HEK293T (cell line): ENCODE data around the gene RNF144A.
"Not testable (repeated sequence)": the region's sequence is repeated elsewhere in the genome, so short reads cannot be mapped to it uniquely, and the experiment has no call there.

Experiments used
- CTCF ChIA-PET: fragments of 350-600 bp; formaldehyde crosslinking; extraction: SDS; loops from one replicate; lab custom pipeline; 2021; ENCODE audit warnings: antibody characterized with exemption, inconsistent platforms; lab: Yijun Ruan, JAX
- POLR2A ChIA-PET: fragments of 350-600 bp; formaldehyde crosslinking; extraction: SDS; loops from one replicate; lab custom pipeline; 2020; ENCODE audit warnings: antibody characterized with exemption, inconsistent platforms; lab: Yijun Ruan, JAX
- DNase-seq: peaks from one replicate; pipeline ENCODE4 v3.0.0; 2012; ENCODE audit warnings: mixed read lengths; ENCODE audit errors: extremely low spot score
- ARNT ChIP-seq: fragments of 450-650 bp; IDR thresholded peaks from 2 replicates; pipeline ENCODE4 v1.6.1; 2017; ENCODE audit warnings: mild to moderate bottlenecking
- BHLHE40 ChIP-seq: fragments of 450-650 bp; IDR thresholded peaks from 2 replicates; pipeline ENCODE4 v1.6.1; 2016; ENCODE audit warnings: mild to moderate bottlenecking, moderate library complexity, borderline replicate concordance
- CTBP1 ChIP-seq: fragments of 450-650 bp; IDR thresholded peaks from 2 replicates; pipeline ENCODE4 v1.6.1; 2016; ENCODE audit warnings: borderline replicate concordance
- ELF4 ChIP-seq: fragments of 450-650 bp; IDR thresholded peaks from 2 replicates; pipeline ENCODE4 v1.6.1; 2017; ENCODE audit warnings: antibody characterized with exemption
- FOXA1 ChIP-seq: fragments of 450-650 bp; IDR thresholded peaks from 2 replicates; pipeline ENCODE4 v1.6.1; 2016; ENCODE audit warnings: mild to moderate bottlenecking
- FOXK2 ChIP-seq: fragments of 450-650 bp; IDR thresholded peaks from 2 replicates; pipeline ENCODE4 v1.6.1; 2016; ENCODE audit warnings: mild to moderate bottlenecking
- FOXM1 ChIP-seq: fragments of 450-650 bp; IDR thresholded peaks from 2 replicates; pipeline ENCODE4 v1.6.1; 2017; ENCODE audit warnings: mild to moderate bottlenecking, borderline replicate concordance
- HDGF ChIP-seq: fragments of 450-650 bp; IDR thresholded peaks from 2 replicates; pipeline ENCODE4 v1.6.1; 2017; ENCODE audit warnings: antibody characterized with exemption, borderline replicate concordance
- L3MBTL2 ChIP-seq: fragments of 450-650 bp; conservative IDR thresholded peaks from 2 replicates; pipeline ENCODE4 v1.6.1; 2016; ENCODE audit warnings: mild to moderate bottlenecking
- LEF1 ChIP-seq: fragments of 450-650 bp; IDR thresholded peaks from 2 replicates; pipeline ENCODE4 v1.6.1; 2017; ENCODE audit warnings: mild to moderate bottlenecking, borderline replicate concordance
- NFRKB ChIP-seq: fragments of 450-650 bp; IDR thresholded peaks from 2 replicates; pipeline ENCODE4 v1.6.1; 2016; ENCODE audit warnings: mild to moderate bottlenecking, moderate library complexity
- PKNOX1 ChIP-seq: fragments of 450-650 bp; IDR thresholded peaks from 2 replicates; pipeline ENCODE4 v1.6.1; 2016
- SP1 ChIP-seq: fragments of 450-650 bp; IDR thresholded peaks from 2 replicates; pipeline ENCODE4 v1.6.1; 2017
- SUZ12 ChIP-seq: fragments of 450-650 bp; IDR thresholded peaks from 2 replicates; pipeline ENCODE4 v1.6.1; 2016; ENCODE audit warnings: mild to moderate bottlenecking
- TARDBP ChIP-seq: fragments of 450-650 bp; IDR thresholded peaks from 2 replicates; pipeline ENCODE4 v1.6.1; 2016
- ZNF384 ChIP-seq: fragments of 450-650 bp; IDR thresholded peaks from 2 replicates; pipeline ENCODE4 v1.6.1; 2016

RNF144A gene

GRCh38 chr2:6887751-6888192 lies 29.4 kb upstream of the RNF144A start:
- ChIA-PET POLR2A (no interaction called here), CTCF (no interaction called here)
- DNase-seq = no peak
- no peak for TF ChIP-seq SUZ12
- no peak for TF ChIP-seq FOXM1
- TF ChIP-seq ZNF384 = no peak
- TF ChIP-seq PKNOX1 = no peak
- no peak for TF ChIP-seq BHLHE40

GRCh38 chr2:6888724-6889123 lies 28.5 kb upstream of the RNF144A start:
- ChIA-PET POLR2A (no interaction called here), CTCF (no interaction called here)
- DNase-seq = no peak
- TF ChIP-seq ELF4 (no peak), PKNOX1 (no peak), SP1 (no peak)

DNA sequence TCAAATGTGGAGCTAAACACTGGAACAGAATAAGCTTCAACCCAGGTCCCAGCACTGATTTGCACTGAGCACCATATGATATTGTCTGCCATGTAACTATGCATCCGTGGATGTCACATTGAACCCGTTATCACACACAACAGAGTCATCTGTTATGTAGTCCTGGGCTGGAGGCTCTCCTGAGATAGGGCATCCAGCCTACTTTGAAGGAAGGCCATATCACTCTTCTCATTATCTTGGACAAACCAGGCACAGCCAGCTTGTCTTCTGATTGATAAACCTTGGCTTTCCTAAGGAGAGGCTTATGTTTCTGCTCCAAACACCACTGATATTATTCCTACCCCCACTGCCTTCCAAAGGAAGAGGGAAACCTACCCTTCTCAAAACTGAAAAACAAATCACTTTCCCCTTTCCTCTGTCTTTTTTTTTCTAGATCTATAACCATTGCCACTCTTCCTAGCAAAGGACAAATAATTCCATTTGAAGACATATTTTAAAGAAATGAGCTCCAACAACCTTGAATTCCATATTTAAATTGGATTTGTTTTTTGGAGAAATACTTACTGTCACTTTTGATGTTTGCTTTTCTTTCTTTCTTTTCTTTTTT lies 23.2 kb upstream of the RNF144A start:
- CTCF ChIA-PET = interaction anchor here (0.7 kb wide), 1 partner anchor 1673 kb away, joined by 6 read pairs; no protein-coding TSS in a partner anchor

DNA sequence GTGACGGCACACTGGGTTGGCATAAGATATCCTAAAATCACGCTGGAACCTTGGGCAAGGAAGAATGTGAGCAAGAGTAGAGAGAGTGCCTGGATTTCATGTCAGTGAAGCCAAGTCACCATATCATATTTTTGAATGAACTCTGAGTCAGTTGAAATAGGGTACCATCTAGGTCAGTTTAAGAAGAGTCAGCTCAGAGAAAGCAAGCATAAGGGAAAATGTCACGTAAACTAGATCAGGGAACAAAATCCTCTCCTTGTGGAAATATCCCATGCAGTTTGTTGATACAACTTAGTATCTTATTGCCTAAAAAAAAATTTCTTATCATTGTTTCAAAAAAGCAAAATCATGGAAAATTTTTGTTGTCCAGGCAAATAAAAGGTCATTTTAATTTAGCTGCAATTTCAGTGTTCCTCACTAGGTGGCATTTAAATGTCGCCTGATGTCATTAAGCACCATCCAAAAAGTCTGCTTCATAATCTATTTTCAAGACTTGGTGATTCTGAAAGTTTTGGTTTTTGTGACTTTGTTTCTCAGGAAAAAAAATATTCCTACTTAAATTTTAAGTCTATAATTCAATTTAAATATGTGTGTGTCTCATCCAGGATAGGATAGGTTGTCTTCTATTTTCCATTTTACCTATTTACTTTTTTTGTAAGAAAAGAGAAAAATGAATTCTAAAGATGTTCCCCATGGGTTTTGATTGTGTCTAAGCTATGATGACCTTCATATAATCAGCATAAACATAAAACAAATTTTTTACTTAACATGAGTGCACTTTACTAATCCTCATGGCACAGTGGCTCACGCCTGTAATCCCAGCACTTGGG lies 20.1 kb upstream of the RNF144A start:
- POLR2A ChIA-PET = no interaction called here
- CTCF ChIA-PET = interaction anchor here (0.8 to 1.3 kb wide), 4 partner anchors 39 to 201 kb away, joined by 3 read pairs; no protein-coding TSS in a partner anchor
- peak; percentile 18 for DNase-seq
- TF ChIP-seq ZNF384 (no peak), FOXM1 (no peak), ARNT (no peak), ELF4 (no peak), PKNOX1 (no peak), SP1 (no peak), BHLHE40 (no peak), CTBP1 (no peak), FOXK2 (no peak), HDGF (no peak), LEF1 (no peak), FOXA1 (no peak), SUZ12 (no peak), TARDBP (no peak), L3MBTL2 (no peak), NFRKB (no peak)

More for the DNA sequence above, 23.2 kb upstream of the RNF144A start:
- POLR2A ChIA-PET = no interaction called here
- no peak for TF ChIP-seq NFRKB
- TF ChIP-seq SP1 = no peak
- TF ChIP-seq LEF1 = no peak
- DNase-seq = no peak

GRCh38 chr2:6902581-6902980 lies 14.6 kb upstream of the RNF144A start:
- CTCF ChIA-PET, POLR2A ChIA-PET, DNase-seq: not testable (repeated sequence)

GRCh38 chr2:6905668-6906067 lies 11.5 kb upstream of the RNF144A start:
- ChIA-PET CTCF (no interaction called here), POLR2A (no interaction called here)
- DNase-seq = no peak
- no peak for TF ChIP-seq FOXA1
- no peak for TF ChIP-seq ELF4
- no peak for TF ChIP-seq SUZ12
- TF ChIP-seq TARDBP = no peak
- no peak for TF ChIP-seq FOXM1
- no peak for TF ChIP-seq HDGF
- no peak for TF ChIP-seq SP1

GRCh38 chr2:6906165-6906741 lies 11.0 kb upstream of the RNF144A start:
- POLR2A ChIA-PET = no interaction called here
- CTCF ChIA-PET = no interaction called here
- no peak for DNase-seq
- TF ChIP-seq SUZ12 (no peak), TARDBP (no peak), PKNOX1 (no peak), BHLHE40 (no peak), NFRKB (no peak), ARNT (no peak), LEF1 (no peak), FOXM1 (no peak), FOXK2 (no peak)
